Measurements from ENCODE around the gene PFKP.

PFKP gene

GRCh38 chr10:3045471-3046209, 21.7 kb upstream of the PFKP start:
- TF ChIP-seq CTCF (IDR thresholded peaks at IDR 0.05; ENCODE audit: low read depth, low read length, poor library complexity, severe bottlenecking) (no peak), EZH2phosphoT487 (IDR thresholded peaks at IDR 0.05; ENCODE audit: borderline replicate concordance, low read length) (no peak)
- Histone ChIP-seq H3K79me2 (ENCODE audit: control insufficient read depth, low read length) (no peaks in the 10 kb centered on the region), H3K9me3 (ENCODE audit: control insufficient read depth, insufficient read depth, low read length) (no peaks in the 10 kb centered on the region), H4K20me1 (ENCODE audit: control insufficient read depth, insufficient read depth, low read depth, low read length) (no peaks in the 10 kb centered on the region), H3K4me3 (ENCODE audit: low read length) (no peak overlapping the region), H3K27me3 (ENCODE audit: control insufficient read depth, low read length) (peaks cover 7% of the 10 kb centered on the region), H3K27ac (ENCODE audit: low read depth, low read length) (no peak overlapping the region), H3K4me1 (ENCODE audit: control insufficient read depth, low read length) (no peaks in the 10 kb centered on the region), H3K36me3 (ENCODE audit: control insufficient read depth, low read length) (no peaks in the 10 kb centered on the region), H3K4me2 (ENCODE audit: low read length) (no peak overlapping the region), H3F3A (ENCODE audit: control insufficient read depth, insufficient read depth) (no peaks in the 10 kb centered on the region), H3K9me2 (replicated peaks; ENCODE audit: control insufficient read depth, low read length) (no peaks in the 10 kb centered on the region)

- H3F3A ChIP-seq (ENCODE audit: control insufficient read depth, insufficient read depth), result no peaks in the 10 kb centered on the region
- H3K36me3 ChIP-seq (ENCODE audit: control insufficient read depth, low read length), result no peaks in the 10 kb centered on the region
- no peak overlapping the region for H3K27ac ChIP-seq (ENCODE audit: low read depth, low read length)
- no peaks in the 10 kb centered on the region for H3K9me3 ChIP-seq (ENCODE audit: control insufficient read depth, insufficient read depth, low read length)
- H3K4me1 ChIP-seq (ENCODE audit: control insufficient read depth, low read length), result no peaks in the 10 kb centered on the region
- no peaks in the 10 kb centered on the region for H4K20me1 ChIP-seq (ENCODE audit: control insufficient read depth, insufficient read depth, low read depth, low read length)
- no peaks in the 10 kb centered on the region for H3K9me2 ChIP-seq (replicated peaks; ENCODE audit: control insufficient read depth, low read length)
- no peak overlapping the region for H3K4me3 ChIP-seq (ENCODE audit: low read length)
- H3K79me2 ChIP-seq (ENCODE audit: control insufficient read depth, low read length), result no peaks in the 10 kb centered on the region
- TF ChIP-seq EZH2phosphoT487 (IDR thresholded peaks at IDR 0.05; ENCODE audit: borderline replicate concordance, low read length) (no peak), CTCF (IDR thresholded peaks at IDR 0.05; ENCODE audit: low read depth, low read length, poor library complexity, severe bottlenecking) (no peak)
- H3K4me2 ChIP-seq (ENCODE audit: low read length), result no peak overlapping the region
- peaks cover 7% of the 10 kb centered on the region for H3K27me3 ChIP-seq (ENCODE audit: control insufficient read depth, low read length)
Observed at GRCh38 chr10:3046210-3046779, 21.1 kb upstream of the PFKP start.

- H3K9me2 ChIP-seq (replicated peaks; ENCODE audit: control insufficient read depth, low read length), result no peaks in the 10 kb centered on the region
- H3K4me1 ChIP-seq (ENCODE audit: control insufficient read depth, low read length), result no peaks in the 10 kb centered on the region
Observed at GRCh38 chr10:3046981-3047547, 20.3 kb upstream of the PFKP start.

More at GRCh38 chr10:3046981-3047547, 20.3 kb upstream of the PFKP start:
- H3K9me3 ChIP-seq (ENCODE audit: control insufficient read depth, insufficient read depth, low read length), result no peaks in the 10 kb centered on the region
- H3K4me2 ChIP-seq (ENCODE audit: low read length), result no peak overlapping the region
- no peaks in the 10 kb centered on the region for H3K79me2 ChIP-seq (ENCODE audit: control insufficient read depth, low read length)
- TF ChIP-seq CTCF (IDR thresholded peaks at IDR 0.05; ENCODE audit: low read depth, low read length, poor library complexity, severe bottlenecking) (no peak), EZH2phosphoT487 (IDR thresholded peaks at IDR 0.05; ENCODE audit: borderline replicate concordance, low read length) (no peak)
- no peaks in the 10 kb centered on the region for H4K20me1 ChIP-seq (ENCODE audit: control insufficient read depth, insufficient read depth, low read depth, low read length)
- H3F3A ChIP-seq (ENCODE audit: control insufficient read depth, insufficient read depth), result no peaks in the 10 kb centered on the region
- no peak overlapping the region for H3K27ac ChIP-seq (ENCODE audit: low read depth, low read length)
- H3K4me3 ChIP-seq (ENCODE audit: low read length), result no peak overlapping the region
- H3K27me3 ChIP-seq (ENCODE audit: control insufficient read depth, low read length), result peaks cover 7% of the 10 kb centered on the region
- H3K36me3 ChIP-seq (ENCODE audit: control insufficient read depth, low read length), result no peaks in the 10 kb centered on the region

Measured in DOHH2 (cell line).